Stimulated activated effector memory CD8-positive, alpha-beta T cell treated with anti-CD3 and anti-CD28 coated beads, Interleukin-12 subunit alpha, Interleukin-12 subunit beta, amount 100 ng/mL, for 72 hours (primary cell): ENCODE results near the gene GPR183.

Experiments used
- ATAC-seq: fragments of 150-1000 bp; cut with Tn5 transposase; 2 replicates; pipeline ENCODE4 v1.10.0; 2021
- DNase-seq, 2 donors: peaks; one replicate each; pipeline ENCODE4 v3.0.0; 2021 to 2022; ENCODE audit warnings: low spot score in 2 of 2
- H3K27ac Mint-ChIP-seq: one replicate; pipeline ENCODE4 v1.8.0; 2022; ENCODE audit warnings: mild to moderate bottlenecking, mixed read lengths
- H3K36me3 Mint-ChIP-seq: one replicate; pipeline ENCODE4 v1.8.0; 2022; ENCODE audit warnings: mild to moderate bottlenecking, mixed read lengths
- H3K4me1 Mint-ChIP-seq: one replicate; pipeline ENCODE4 v1.8.0; 2022; ENCODE audit warnings: mixed read lengths
- H3K4me3 Mint-ChIP-seq: one replicate; pipeline ENCODE4 v1.8.0; 2022; ENCODE audit warnings: mild to moderate bottlenecking, mixed read lengths
- H3K9me3 Mint-ChIP-seq: one replicate; pipeline ENCODE4 v1.8.0; 2022; ENCODE audit warnings: mixed read lengths

The GPR183 gene, protein sequence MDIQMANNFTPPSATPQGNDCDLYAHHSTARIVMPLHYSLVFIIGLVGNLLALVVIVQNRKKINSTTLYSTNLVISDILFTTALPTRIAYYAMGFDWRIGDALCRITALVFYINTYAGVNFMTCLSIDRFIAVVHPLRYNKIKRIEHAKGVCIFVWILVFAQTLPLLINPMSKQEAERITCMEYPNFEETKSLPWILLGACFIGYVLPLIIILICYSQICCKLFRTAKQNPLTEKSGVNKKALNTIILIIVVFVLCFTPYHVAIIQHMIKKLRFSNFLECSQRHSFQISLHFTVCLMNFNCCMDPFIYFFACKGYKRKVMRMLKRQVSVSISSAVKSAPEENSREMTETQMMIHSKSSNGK

DNA sequence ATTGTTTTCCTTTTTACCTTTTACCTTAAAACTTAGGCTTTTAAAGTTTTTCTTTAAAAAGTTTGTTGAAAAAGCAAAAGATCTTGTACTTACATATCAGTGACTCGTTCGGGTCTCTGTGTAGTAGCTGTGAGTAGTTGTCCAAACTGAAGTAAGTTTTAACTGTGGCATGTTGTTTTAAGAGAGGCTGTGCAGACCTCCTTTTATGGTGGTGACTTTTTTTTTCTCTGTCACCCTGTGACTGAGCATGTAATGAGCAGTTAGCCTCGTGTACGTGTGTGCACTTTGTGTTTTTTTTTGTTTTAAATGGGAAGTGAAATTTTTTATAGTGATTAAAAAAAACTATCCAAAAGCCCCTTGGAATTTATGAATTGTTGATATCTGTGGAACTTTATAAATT lies at the start of gene GPR183:
TSS of gene GPR183 (minus strand) at position 153 of the 400 bp plus-strand sequence. CDS start 11,254 bp downstream, outside the sequence.
- Mint-ChIP-seq H3K4me3 (peak within 1 kb of the TSS; percentile 80), H3K36me3 (peaks cover 71% of the 10 kb centered on the region), H3K27ac (peak within 1 kb of the TSS; percentile 98), H3K9me3 (no peaks in the 10 kb centered on the region), H3K4me1 (peaks cover 72% of the 10 kb centered on the region)
- peak; percentile 65 for ATAC-seq
- peak in 1 of 2 donors; percentile 56 for DNase-seq

DNA sequence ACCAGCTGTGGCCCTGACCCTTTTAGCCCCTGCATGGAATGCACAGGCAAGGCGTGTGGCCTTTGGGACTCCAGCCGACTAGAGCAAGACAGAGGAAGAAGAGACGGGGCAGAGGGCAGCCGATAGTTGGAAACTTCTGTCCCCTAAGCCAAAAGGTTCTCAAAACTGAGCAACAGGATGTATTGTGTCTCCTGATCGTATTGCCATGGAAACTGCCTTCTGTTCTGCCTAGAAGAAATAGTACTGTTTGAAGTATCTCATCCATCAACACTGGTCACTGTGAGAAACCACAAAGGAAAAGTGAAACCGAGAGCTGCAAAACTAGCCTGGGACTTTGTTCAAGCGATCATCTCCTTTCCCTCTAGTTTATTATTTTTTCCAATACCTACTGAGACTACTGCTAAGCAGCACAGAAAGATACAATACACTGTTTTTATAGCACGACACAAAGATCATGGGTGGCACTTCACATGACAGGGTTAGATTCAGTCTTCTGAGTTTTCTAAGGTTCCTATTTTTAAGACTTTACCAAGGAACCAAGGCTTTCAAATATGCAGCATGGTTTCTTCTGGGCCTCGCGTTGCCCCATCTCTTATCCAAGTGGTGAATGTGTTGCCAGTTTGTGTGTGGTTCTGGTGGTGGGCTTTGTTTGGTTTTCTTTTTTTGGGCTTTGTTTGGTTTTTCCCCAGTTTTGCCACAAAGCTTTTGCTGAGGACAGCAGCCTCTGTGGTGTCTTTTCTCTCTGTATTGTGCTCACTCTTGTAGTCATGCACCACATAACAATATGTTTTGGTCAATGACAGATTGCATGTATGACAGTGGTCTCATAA lies 49.3 kb upstream of the GPR183 start:
- H3K9me3 Mint-ChIP-seq = no peaks in the 10 kb centered on the region
- ATAC-seq (peak; percentile 84), DNase-seq (peak in 1 of 2 donors; percentile 74)
- peak overlapping the region; percentile 98 for H3K27ac Mint-ChIP-seq
- peaks cover 67% of the 10 kb centered on the region for H3K36me3 Mint-ChIP-seq
- H3K4me1 Mint-ChIP-seq = peaks cover 100% of the 10 kb centered on the region
- H3K4me3 Mint-ChIP-seq = peak overlapping the region; percentile 72

DNA sequence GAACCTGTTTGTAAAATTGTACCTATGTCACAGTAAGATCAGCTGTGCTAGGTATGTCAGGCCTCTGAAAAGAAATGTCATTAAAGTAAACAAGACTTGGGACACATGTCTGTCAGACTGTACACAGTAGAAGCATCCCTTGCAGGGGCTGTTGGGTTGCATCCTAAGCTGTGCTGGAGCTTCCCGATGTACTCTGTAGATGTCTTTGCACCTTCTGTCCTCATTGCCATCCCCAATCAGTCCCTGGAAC lies 48.7 kb upstream of the GPR183 start:
- ATAC-seq (no peak), DNase-seq (no peak)
- H3K27ac Mint-ChIP-seq = peak overlapping the region; percentile 98
- no peaks in the 10 kb centered on the region for H3K9me3 Mint-ChIP-seq
- H3K4me1 Mint-ChIP-seq = peaks cover 100% of the 10 kb centered on the region
- H3K36me3 Mint-ChIP-seq = peaks cover 67% of the 10 kb centered on the region
- H3K4me3 Mint-ChIP-seq = peak overlapping the region; percentile 72

DNA sequence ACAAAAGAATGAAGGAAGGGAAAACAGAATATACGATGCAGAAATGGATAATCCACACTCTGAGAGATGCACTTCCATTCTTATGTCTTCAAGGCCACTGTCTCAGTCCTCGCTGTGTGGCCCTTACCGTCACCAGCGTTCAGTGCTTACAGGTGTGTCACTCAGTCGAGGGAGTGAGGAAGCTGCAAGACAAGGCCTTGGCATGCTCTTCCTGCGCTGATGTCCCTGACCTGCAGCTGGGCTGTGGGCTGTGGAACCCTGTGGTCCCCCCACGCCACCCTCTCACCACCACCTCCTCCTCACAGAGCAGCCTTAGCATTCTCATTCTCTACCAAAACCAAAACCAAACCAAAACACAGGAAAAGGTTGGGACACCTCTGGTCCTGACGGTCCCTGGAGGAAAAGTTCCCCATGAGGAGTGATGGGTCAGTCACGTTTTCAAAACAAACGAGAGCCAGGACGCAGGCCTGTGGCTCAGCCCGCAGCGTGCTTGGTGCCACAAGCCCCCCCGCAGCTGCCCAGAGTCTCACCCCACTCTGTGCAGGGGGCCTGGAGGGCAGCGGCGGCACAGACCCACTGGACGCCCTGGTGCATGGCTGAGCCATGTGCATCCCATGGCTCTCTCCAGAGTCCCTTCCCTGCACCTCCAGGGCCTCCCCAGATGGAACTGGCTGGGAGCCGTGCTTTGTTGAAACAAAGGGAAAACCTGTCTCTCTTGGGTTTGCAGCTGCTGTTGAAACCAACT lies 48.2 kb upstream of the GPR183 start:
- no peak for ATAC-seq
- Mint-ChIP-seq H3K36me3 (peaks cover 62% of the 10 kb centered on the region), H3K4me3 (peak overlapping the region; percentile 72), H3K27ac (peak overlapping the region; percentile 98), H3K9me3 (no peaks in the 10 kb centered on the region), H3K4me1 (peaks cover 100% of the 10 kb centered on the region)
- DNase-seq = peak in 1 of 2 donors; percentile 57

DNA sequence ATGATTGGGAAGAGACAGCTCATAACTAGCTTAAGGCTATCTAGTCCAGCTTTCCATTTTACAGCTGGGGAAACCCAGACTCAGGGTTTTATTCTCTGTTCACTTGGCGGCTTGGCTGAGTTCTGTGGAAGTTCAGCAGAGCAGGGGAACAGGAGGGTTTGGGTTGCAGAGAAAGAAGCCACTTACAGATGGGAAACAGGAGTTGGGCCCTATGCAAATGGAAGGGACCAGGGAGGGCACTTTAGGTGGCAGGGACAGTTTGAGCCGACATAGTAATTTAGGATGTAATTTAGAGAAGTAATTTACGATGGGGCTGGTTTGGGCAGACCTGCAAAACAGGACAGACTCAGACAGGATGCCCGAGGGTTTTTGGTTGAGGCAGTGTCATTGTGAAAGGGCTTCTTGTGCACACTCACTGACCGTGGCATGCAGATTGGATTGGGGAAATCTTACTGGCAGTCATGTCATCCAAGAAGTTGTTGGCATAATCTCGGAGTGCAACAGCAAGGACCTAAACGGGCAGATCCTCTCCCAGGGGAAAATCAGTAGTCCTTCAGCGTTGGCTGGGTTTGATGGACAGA lies 47.3 kb upstream of the GPR183 start:
- peak; percentile 19 for ATAC-seq
- peak in 1 of 2 donors; percentile 73 for DNase-seq
- H3K36me3 Mint-ChIP-seq = peaks cover 57% of the 10 kb centered on the region
- H3K4me1 Mint-ChIP-seq = peaks cover 97% of the 10 kb centered on the region
- H3K9me3 Mint-ChIP-seq = no peaks in the 10 kb centered on the region
- H3K4me3 Mint-ChIP-seq = peak overlapping the region; percentile 72
- H3K27ac Mint-ChIP-seq = peak overlapping the region; percentile 98

DNA sequence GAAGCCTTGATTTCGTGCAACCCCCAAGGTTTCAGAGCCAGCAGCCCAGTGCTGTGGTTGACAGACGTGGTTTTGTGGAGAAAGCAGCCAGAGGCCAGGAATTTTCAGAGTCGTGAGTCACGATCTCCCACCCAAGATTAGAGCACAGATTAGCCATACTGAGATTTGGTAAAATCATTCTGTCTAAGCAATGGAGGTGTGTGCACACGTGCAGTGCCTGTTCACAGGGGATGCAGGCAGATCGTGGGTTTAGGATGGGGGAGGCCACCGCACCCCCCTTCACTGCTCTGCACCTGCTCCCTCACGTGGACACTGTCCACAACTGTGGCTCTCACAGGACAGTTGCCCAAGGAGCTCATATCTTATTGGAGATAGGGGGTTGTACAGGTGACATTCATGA lies 46.6 kb upstream of the GPR183 start:
- H3K27ac Mint-ChIP-seq = peak overlapping the region; percentile 98
- ATAC-seq = no peak
- H3K36me3 Mint-ChIP-seq = peaks cover 63% of the 10 kb centered on the region
- peak overlapping the region; percentile 72 for H3K4me3 Mint-ChIP-seq
- no peaks in the 10 kb centered on the region for H3K9me3 Mint-ChIP-seq
- DNase-seq = peak in 1 of 2 donors; percentile 60
- peaks cover 97% of the 10 kb centered on the region for H3K4me1 Mint-ChIP-seq

DNA sequence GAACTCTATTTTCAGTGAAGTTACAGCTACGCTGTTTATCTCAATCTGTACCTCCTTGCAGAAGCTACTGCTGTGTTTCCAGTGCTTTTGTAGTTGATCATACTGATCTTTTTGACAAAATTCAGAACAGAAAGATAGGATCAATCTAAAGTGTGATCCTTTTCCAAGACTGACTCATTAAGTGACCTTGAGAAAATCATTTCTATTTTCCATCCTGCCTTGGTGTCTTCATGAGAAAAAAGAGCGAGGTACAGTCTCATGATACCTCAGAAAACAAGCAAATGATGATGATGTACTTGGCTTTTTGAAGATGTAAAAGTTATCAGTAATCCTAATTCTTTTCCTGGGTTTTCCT lies 46.0 kb upstream of the GPR183 start:
- H3K36me3 Mint-ChIP-seq = peaks cover 69% of the 10 kb centered on the region
- no peaks in the 10 kb centered on the region for H3K9me3 Mint-ChIP-seq
- peaks cover 97% of the 10 kb centered on the region for H3K4me1 Mint-ChIP-seq
- peak overlapping the region; percentile 57 for H3K4me3 Mint-ChIP-seq
- no peak for DNase-seq
- H3K27ac Mint-ChIP-seq = no peak overlapping the region
- no peak for ATAC-seq

DNA sequence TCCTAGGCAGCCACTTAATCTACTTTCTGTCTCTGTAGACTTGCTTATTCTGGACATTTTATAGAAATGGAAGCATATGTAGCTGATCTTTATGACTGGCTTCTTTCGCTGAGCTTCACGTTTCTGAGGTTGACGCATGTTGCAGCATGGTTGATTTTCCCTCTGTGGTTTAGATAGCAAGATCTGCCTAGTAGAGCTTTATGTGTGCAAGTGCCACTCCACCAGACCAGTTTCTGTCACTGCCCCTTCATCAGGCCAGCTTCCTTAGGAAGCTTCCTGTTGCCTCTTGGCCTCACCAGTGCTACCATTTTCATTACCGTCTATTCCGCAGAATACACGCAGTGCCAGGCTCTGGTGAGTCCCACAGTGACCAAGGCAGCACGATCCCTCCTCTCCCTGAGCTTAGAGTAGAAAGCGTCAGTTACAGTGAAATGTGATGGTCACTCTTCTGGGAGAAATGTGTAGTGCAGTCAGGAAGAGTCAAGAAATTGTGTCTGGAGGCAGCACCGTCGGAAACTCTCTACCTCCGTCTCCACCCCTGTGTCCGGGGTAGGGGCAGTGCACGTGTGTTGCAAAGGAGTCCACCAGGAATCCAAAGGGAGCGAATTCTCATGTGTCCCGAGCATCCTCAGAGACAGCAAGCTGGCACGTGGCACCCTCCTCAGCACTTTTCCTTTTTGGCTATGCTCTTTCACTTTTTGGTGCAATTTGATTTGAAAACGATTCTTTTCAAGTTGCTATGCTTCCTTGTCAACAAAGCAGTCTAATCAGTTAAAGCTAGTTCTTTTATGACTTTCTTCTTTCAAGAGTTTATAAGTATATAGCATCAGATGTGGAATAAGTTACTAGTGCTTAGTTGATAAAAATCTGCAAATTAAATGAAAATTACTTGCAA lies 45.4 kb upstream of the GPR183 start:
- DNase-seq (peak in 1 of 2 donors; percentile 57), ATAC-seq (peak; percentile 22)
- H3K4me3 Mint-ChIP-seq = peak overlapping the region; percentile 57
- H3K36me3 Mint-ChIP-seq = peaks cover 70% of the 10 kb centered on the region
- no peaks in the 10 kb centered on the region for H3K9me3 Mint-ChIP-seq
- peak overlapping the region; percentile 86 for H3K27ac Mint-ChIP-seq
- H3K4me1 Mint-ChIP-seq = peaks cover 97% of the 10 kb centered on the region

DNA sequence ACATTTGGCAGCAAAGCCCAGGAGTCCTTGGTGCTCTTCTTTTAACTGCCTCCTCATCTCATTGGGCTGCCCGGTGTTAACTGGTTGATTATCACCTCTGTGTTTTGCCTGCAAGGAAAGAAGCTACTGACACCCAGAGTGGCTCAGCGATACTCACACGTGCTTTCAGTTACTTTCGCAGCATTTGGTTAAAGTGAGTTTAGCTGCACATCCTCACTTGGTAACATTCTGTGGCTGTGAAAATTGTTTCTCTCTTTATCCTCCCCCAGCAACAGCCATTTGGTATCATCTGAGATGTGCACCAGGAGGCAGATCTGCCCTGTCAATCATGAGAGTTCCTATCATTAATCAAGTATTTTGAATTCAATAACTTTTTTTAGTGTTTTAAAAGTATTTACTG lies 44.6 kb upstream of the GPR183 start:
- Mint-ChIP-seq H3K4me1 (peaks cover 97% of the 10 kb centered on the region), H3K4me3 (peak overlapping the region; percentile 57), H3K36me3 (peaks cover 74% of the 10 kb centered on the region), H3K9me3 (no peaks in the 10 kb centered on the region), H3K27ac (peak overlapping the region; percentile 86)
- ATAC-seq (peak; percentile 56), DNase-seq (peak in 1 of 2 donors; percentile 58)

DNA sequence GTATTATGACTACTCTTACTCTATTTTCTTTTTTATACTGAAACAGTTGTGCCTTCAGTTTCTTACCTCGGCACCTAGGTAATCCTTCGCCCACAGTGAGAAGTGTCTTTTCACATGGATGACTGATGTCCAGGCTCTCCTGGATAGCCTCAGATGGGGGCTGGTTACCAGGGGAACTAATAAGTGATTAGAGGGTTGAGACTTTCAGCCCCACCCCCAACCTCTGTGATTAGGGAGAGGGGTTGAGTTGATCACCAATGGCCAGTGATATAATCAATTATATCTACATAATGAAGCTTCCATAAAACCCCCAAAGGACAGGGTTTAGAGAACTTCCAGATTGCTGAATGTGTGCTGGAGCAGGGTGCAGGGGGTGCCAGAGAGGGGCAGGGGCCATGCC lies 43.0 kb upstream of the GPR183 start:
- DNase-seq (peak in 1 of 2 donors; percentile 39), ATAC-seq (no peak)
- Mint-ChIP-seq H3K27ac (no peak overlapping the region), H3K4me3 (no peak overlapping the region), H3K4me1 (peaks cover 95% of the 10 kb centered on the region), H3K9me3 (no peaks in the 10 kb centered on the region), H3K36me3 (peaks cover 73% of the 10 kb centered on the region)

DNA sequence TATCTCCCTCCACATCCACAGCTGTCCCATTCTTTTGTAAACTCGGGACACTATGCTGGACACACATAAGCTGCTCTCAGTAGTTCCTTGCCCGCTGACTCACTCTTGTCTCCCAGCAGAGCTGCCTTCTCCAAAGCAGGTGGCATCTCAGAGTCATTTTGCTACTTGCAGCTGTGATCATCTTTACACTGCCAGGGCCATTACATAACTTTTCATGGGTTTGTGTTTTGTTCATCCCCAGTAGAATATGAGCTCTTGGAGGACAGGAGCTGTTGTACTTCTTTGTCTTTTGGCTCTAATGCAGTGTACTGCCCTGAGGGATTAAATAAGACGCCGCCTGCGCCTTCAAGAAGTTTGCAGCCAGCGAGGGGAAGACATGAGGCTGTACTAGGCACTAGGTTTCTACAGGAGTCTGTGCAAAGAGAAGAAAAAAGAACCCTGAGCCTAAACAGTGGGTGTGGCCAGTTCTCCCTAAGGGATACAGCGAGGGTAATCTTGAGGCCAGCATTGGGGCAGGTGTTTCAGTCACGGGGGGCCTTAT lies 40.8 kb upstream of the GPR183 start:
- ATAC-seq (peak; percentile 59), DNase-seq (peak in 1 of 2 donors; percentile 42)
- Mint-ChIP-seq H3K36me3 (peaks cover 64% of the 10 kb centered on the region), H3K27ac (peak overlapping the region; percentile 60), H3K4me1 (peaks cover 81% of the 10 kb centered on the region), H3K9me3 (no peaks in the 10 kb centered on the region), H3K4me3 (no peak overlapping the region)

DNA sequence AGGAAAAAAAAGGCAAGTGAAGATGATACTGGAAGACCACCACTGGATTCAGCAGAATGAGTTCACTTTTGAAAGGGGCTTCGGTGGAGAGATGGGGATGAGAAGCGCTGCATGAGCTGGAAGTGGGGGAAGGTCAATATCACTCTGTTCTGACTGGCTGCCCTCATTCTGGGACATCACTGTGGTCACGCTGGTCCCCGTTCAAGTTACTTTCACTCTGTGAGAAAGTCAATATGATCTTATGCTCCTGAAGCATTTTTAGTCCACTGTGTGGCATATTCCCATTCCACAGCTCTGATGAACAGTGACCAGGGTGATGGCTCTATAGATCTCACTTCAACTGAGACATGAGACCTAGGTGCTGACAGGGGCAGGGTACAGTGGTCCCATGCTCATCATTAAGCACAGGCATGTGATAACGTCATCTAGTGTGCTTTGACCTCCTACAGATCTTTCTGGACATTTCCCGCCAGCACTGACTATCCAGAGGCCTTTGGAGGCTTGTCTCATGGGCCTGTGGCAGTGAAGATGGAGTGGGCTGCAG lies 40.2 kb upstream of the GPR183 start:
- H3K36me3 Mint-ChIP-seq = peaks cover 60% of the 10 kb centered on the region
- H3K27ac Mint-ChIP-seq = peak overlapping the region; percentile 60
- no peaks in the 10 kb centered on the region for H3K9me3 Mint-ChIP-seq
- H3K4me1 Mint-ChIP-seq = peaks cover 75% of the 10 kb centered on the region
- ATAC-seq = peak; percentile 14
- peak in 1 of 2 donors; percentile 51 for DNase-seq
- H3K4me3 Mint-ChIP-seq = peak overlapping the region; percentile 24

DNA sequence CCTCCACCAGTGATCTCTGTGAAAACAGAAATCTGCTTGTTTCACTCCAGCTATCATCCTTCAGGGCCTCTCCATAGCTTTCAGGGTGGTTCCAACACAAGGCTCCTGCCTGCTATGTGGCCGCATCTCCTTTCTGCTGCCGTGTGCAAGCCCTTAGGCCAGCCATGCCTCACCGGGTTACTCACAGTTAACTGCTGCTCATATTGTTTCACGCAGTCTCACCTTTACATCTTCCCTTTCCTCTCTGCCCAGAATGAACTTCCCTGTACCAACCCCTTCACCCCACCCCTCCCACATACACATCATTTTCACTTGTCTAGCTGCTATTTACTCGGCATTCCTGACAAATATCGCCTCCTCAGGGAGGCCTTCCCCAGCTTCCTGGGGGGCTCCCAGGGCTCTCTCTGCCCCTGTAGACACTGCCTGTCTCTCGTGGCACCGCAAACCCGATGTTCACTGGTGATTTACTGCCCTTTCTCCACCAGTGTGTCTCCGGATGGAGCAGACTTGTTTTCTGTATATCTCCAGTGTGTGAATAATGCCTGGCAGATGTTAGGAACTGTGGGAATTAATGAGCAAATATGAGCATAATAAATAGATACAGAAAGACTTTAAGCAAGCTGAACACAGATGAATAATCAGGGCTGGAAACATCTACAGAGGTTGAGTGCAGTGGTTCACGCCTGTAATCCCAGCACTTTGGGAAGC lies 39.3 kb upstream of the GPR183 start:
- Mint-ChIP-seq H3K4me1 (peaks cover 72% of the 10 kb centered on the region), H3K36me3 (peaks cover 59% of the 10 kb centered on the region), H3K4me3 (peak overlapping the region; percentile 24), H3K27ac (peak overlapping the region; percentile 63), H3K9me3 (no peaks in the 10 kb centered on the region)
- peak; percentile 71 for ATAC-seq
- DNase-seq = peak in 1 of 2 donors; percentile 44
